K562 (cell line): ENCODE measurements around the gene TAS1R3. TPM values are rescaled to one million over a fixed set of nuclear protein-coding genes. Genes with fewer than 3 reads are reported as not detected.
A peak's percentile ranks its signal among the peaks of the same experiment; 100 is the strongest.

Experiments
- ATF1 ChIP-seq, 2 experiments: fragments of 450-650 bp in 1 of 2; IDR thresholded peaks; 2 replicates each; pipeline ENCODE4 v1.6.1; 2016; ENCODE audit warnings: missing compliant biosample characterization in 1 of 2, missing genetic modification characterization in 1 of 2
- CHCHD3 ChIP-seq: fragments of 250-450 bp; sonication (Bioruptor Pico); IDR thresholded peaks from 2 replicates; pipeline ENCODE4 v2.1.2; 2022; ENCODE audit warnings: mild to moderate bottlenecking
- ELF4 ChIP-seq: fragments of 450-650 bp; formaldehyde crosslinking; IDR thresholded peaks from 2 replicates; pipeline ENCODE4 v1.4.0; 2022; ENCODE audit warnings: missing genetic modification characterization
- GATA2 ChIP-seq: sonication (generic); formaldehyde crosslinking; IDR thresholded peaks from 2 replicates; pipeline ENCODE4 v1.4.0; 2020; ENCODE audit warnings: mild to moderate bottlenecking, missing genetic modification reagents
- HDAC6 ChIP-seq: IDR thresholded peaks from 2 replicates; pipeline ENCODE4 v1.6.1; 2012; ENCODE audit warnings: low read depth, mild to moderate bottlenecking, control low read depth, inconsistent platforms, low read length, moderate library complexity
- HMGN3 ChIP-seq: IDR thresholded peaks from 2 replicates; pipeline ENCODE4 v1.6.1; 2011; ENCODE audit warnings: borderline replicate concordance, low read depth, mild to moderate bottlenecking, mixed read lengths, low read length; ENCODE audit not compliant: insufficient read length; ENCODE audit errors: extremely low read depth
- IFI16 ChIP-seq: fragments of 250-450 bp; sonication (Bioruptor Pico); IDR thresholded peaks from 2 replicates; pipeline ENCODE4 v2.1.2; 2022; ENCODE audit warnings: mild to moderate bottlenecking, inconsistent platforms
- NCOR1 ChIP-seq: fragments of 450-650 bp; IDR thresholded peaks from 2 replicates; pipeline ENCODE4 v1.6.1; 2016; ENCODE audit warnings: mild to moderate bottlenecking, moderate library complexity
- NR3C1 ChIP-seq: sonication (generic); formaldehyde crosslinking; IDR thresholded peaks from 2 replicates; pipeline ENCODE4 v1.8.1; 2022; ENCODE audit warnings: missing genetic modification reagents
- PTBP1 ChIP-seq: fragments of 200-400 bp; formaldehyde crosslinking; IDR thresholded peaks from 2 replicates; pipeline ENCODE4 v1.6.1; 2017; ENCODE audit warnings: low read depth, low read length
- SMARCB1 ChIP-seq: IDR thresholded peaks from 2 replicates; pipeline ENCODE4 v1.6.1; 2011; ENCODE audit warnings: improper control_type of control experiment, low read depth; ENCODE audit not compliant: insufficient read length
- SRF ChIP-seq, 2 experiments: fragments of 250-450, 450-650 bp in 1 of 2; sonication (Bioruptor Pico) in 1 of 2; sonication (generic) in 1 of 2; formaldehyde crosslinking; IDR thresholded peaks; 2 replicates each; pipeline versions ENCODE4 v1.5.0 to v1.5.1; 2020 to 2022; ENCODE audit warnings: mild to moderate bottlenecking in 1 of 2, missing genetic modification reagents in 1 of 2
- ZBTB11 ChIP-seq, 3 experiments: fragments of 200-800 bp in 1 of 3; fragments of 250-450 bp in 1 of 3; fragments of 450-650 bp in 1 of 3; sonication (Bioruptor Pico) in 1 of 3; sonication (Bioruptor generic) in 1 of 3; formaldehyde crosslinking in 1 of 3; IDR thresholded peaks; 2 replicates each; pipeline versions ENCODE4 v1.6.1 to v1.8.0; 2016 to 2022; ENCODE audit warnings: mild to moderate bottlenecking in 2 of 3, missing genetic modification characterization in 2 of 3, missing compliant biosample characterization in 1 of 3, moderate library complexity in 1 of 3
- ZBTB9 ChIP-seq: fragments of 450-650 bp; formaldehyde crosslinking; IDR thresholded peaks from 2 replicates; pipeline ENCODE4 v1.4.0; 2020; ENCODE audit warnings: mild to moderate bottlenecking, moderate library complexity
- ZZZ3 ChIP-seq: fragments of 450-650 bp; IDR thresholded peaks from 2 replicates; pipeline ENCODE4 v1.6.1; 2016; ENCODE audit warnings: antibody characterized with exemption, mild to moderate bottlenecking, moderate library complexity
- polyA plus RNA-seq, 8 experiments: library from polyadenylated mRNA; depleted of rRNA in 4 of 8; stranded (reverse) in 5 of 8; unstranded in 3 of 8; fragments of >200 nt; fragmentation: Nextera tagmentation in 2 of 8; fragmentation: Illumina TruSeq in 1 of 8; extraction: Ambion mirVana in 2 of 8; extraction: Trizol in 1 of 8; gene quantifications; 2 replicates each; pipeline versions ENCODE4 v1.2.1 to v1.2.3, GENCODE V29; 2011 to 2014; ENCODE audit warnings: inconsistent platforms in 1 of 8, missing spikeins in 1 of 8
- total RNA-seq, 7 experiments: library from RNA; depleted of rRNA in 6 of 7; stranded (reverse); fragments of >200 nt in 6 of 7; fragmentation: Illumina TruSeq in 2 of 7; extraction: Trizol in 2 of 7; gene quantifications; 2 replicates each; pipeline versions ENCODE4 v1.2.1 to v1.2.3, GENCODE V29; 2011 to 2021; ENCODE audit warnings: low replicate concordance in 1 of 7
- TF ChIP-seq, protein P1 (sequence below), 2 experiments: fragments of 150-350 bp in 1 of 2; IDR thresholded peaks; 2 replicates each; pipeline ENCODE4 v1.6.1; 2012 to 2016; ENCODE audit warnings: low read depth in 2 of 2, low read length in 2 of 2, mild to moderate bottlenecking in 1 of 2, moderate library complexity in 1 of 2
- TF ChIP-seq, protein P2 (sequence below): sonication (generic); formaldehyde crosslinking; IDR thresholded peaks from 2 replicates; pipeline ENCODE4 v1.4.0; 2020; ENCODE audit warnings: mild to moderate bottlenecking, missing genetic modification reagents

TAS1R3 gene
- total and polyA plus RNA-seq, 9 of the 15 experiments (the other 6 are each of a cell fraction or from before 2014, with no cell fraction given): 0.07 to 0.13 TPM; not detected in 7

DNA sequence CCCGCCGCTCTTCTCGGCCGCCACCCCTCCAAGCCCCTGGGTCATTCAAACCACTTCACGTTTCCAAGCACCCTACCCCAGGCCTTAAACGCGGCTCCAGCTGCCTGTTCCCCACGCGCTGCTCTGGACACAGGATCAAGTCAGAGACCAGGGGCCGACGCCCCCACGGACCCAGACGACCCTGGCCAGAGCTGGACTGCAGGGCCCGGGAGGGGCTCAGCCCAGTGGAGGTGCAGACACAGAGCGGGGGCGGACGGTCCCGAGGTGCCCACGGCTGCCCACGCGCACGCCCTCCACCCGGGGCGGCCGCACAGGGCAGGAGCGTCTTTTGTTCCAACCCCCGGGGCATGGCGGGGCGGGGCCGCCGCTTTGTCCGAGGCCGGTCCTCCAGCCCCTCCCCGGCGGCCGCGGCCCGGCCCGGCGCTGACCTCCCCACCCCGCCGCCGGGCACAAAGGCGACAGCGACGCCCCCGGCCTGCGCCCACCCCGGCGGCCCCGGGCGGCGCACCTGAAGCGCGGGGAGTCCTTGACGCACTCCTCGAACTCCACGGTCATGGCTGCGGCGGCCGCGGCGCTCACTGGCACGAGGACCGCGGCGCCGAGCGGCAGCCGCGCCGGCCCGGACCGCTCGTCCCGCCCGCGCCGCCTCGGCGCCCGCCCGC is 23.7 kb upstream of the TAS1R3 start (continued):
- TF ChIP-seq, protein P1, sequence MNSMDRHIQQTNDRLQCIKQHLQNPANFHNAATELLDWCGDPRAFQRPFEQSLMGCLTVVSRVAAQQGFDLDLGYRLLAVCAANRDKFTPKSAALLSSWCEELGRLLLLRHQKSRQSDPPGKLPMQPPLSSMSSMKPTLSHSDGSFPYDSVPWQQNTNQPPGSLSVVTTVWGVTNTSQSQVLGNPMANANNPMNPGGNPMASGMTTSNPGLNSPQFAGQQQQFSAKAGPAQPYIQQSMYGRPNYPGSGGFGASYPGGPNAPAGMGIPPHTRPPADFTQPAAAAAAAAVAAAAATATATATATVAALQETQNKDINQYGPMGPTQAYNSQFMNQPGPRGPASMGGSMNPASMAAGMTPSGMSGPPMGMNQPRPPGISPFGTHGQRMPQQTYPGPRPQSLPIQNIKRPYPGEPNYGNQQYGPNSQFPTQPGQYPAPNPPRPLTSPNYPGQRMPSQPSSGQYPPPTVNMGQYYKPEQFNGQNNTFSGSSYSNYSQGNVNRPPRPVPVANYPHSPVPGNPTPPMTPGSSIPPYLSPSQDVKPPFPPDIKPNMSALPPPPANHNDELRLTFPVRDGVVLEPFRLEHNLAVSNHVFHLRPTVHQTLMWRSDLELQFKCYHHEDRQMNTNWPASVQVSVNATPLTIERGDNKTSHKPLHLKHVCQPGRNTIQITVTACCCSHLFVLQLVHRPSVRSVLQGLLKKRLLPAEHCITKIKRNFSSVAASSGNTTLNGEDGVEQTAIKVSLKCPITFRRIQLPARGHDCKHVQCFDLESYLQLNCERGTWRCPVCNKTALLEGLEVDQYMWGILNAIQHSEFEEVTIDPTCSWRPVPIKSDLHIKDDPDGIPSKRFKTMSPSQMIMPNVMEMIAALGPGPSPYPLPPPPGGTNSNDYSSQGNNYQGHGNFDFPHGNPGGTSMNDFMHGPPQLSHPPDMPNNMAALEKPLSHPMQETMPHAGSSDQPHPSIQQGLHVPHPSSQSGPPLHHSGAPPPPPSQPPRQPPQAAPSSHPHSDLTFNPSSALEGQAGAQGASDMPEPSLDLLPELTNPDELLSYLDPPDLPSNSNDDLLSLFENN (IDR thresholded peaks at IDR 0.05; ENCODE audit: low read depth in 2 of 2, low read length in 2 of 2): no peak
- TF ChIP-seq ZZZ3 (no peak), IFI16 (CRISPR knock-in tag) (no peak), SMARCB1 (no peak), ELF4 (CRISPR knock-in tag) (no peak), ZBTB9 (CRISPR knock-in tag) (no peak), HMGN3 (peak; percentile 15), HDAC6 (no peak), NCOR1 (no peak), ZBTB11 (CRISPR knock-in tag; IDR thresholded peaks at IDR 0.05) (no peak; a peak in 1 of 6 replicates), ATF1 (CRISPR knock-in tag; IDR thresholded peaks at IDR 0.05) (no peak), ATF1 (tag; IDR thresholded peaks at IDR 0.05) (no peak), NR3C1 (CRISPR knock-in tag) (no peak), CHCHD3 (CRISPR knock-in tag) (no peak), SRF (CRISPR knock-in tag; IDR thresholded peaks at IDR 0.05) (no peak), GATA2 (CRISPR knock-in tag) (no peak), PTBP1 (no peak)
- TF ChIP-seq, protein P2, sequence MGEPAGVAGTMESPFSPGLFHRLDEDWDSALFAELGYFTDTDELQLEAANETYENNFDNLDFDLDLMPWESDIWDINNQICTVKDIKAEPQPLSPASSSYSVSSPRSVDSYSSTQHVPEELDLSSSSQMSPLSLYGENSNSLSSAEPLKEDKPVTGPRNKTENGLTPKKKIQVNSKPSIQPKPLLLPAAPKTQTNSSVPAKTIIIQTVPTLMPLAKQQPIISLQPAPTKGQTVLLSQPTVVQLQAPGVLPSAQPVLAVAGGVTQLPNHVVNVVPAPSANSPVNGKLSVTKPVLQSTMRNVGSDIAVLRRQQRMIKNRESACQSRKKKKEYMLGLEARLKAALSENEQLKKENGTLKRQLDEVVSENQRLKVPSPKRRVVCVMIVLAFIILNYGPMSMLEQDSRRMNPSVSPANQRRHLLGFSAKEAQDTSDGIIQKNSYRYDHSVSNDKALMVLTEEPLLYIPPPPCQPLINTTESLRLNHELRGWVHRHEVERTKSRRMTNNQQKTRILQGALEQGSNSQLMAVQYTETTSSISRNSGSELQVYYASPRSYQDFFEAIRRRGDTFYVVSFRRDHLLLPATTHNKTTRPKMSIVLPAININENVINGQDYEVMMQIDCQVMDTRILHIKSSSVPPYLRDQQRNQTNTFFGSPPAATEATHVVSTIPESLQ (CRISPR knock-in tag): no peak
